HG03039 (cell line): ENCODE data around the gene USP16.
"Not testable (repeated sequence)": the region's sequence is repeated elsewhere in the genome, so short reads cannot be mapped to it uniquely, and the experiment has no call there.

Experiments used
- ATAC-seq: cut with Tn5 transposase; IDR thresholded peaks from one replicate; pipeline ENCODE4 v1.9.1; 2021; ENCODE audit warnings: mild to moderate bottlenecking, moderate library complexity; ENCODE audit not compliant: unreplicated experiment

USP16 gene

DNA sequence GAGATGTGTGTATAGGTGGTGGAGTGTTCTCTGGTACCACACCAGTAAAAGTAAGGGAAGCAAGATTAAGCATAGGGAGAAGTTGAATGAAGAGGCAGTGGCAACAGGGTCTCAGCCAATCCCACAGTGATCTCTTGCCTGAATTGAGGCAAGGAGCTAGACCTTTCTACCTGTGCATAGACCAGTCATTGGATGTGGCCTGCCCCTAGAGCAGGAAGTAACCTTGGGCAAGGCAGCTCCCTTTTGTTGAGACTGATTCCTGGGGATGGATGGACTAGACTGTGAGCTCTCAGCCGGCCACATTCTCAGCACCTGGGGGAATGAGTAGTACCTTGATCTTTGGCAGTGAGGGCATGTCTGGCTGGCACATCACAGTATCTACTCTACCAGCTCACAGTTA lies 6.4 kb downstream of the USP16 start:
- ATAC-seq = no peak

DNA sequence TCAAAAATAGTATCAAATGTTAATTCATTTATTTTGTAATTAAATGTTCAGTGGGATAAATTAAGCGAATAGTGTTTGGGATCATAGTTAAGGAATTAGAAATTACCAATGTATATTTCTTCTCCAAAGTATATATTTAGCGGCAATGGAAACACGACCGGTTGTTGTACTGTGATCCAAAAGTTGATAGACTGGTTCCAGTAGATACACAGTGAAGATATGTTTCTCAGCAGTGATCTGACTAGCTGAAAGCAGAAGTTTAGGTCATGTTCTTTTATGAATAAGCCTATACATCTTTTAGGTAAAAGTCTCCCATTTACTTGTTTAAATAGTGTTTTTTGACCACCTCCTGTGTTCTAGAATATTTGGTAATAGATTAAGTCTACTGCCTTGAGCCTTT lies 8.8 kb downstream of the USP16 start:
- ATAC-seq = no peak

DNA sequence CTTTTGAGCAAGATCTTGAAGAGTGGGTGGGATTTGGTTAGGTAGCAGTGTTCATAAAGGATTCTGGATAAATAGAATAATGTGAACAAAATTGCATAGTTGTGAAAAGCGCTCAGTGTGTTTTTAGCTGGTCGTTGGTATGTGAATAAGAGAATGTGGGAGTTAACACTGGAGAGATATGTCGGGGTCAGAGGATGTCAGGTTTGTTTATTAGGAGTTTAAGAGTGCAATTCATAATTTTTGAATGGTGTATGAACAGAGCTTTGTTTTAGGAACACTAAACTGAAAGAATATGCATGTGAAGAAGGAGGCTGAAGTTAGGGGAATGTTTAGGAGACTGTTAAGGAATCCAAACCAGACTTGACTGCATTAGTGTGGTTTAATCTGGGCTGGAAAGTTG lies 9.4 kb downstream of the USP16 start:
- no peak for ATAC-seq

DNA sequence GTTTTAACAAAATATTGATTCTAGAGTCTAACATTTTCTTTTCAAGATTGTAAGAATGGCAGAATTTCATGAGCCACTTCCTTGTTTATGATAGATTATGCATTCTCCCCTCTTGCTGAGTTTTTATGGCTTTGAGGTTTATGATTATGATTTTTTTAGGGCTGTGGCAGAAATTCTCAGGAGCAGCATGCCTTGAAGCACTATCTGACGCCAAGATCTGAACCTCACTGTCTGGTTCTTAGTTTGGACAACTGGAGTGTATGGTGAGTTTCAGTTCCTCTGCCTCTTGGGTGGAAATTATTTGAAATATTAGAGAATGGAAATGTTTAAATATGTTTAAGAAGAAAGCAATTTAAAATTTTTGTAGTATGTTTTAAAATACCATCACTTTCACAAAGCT lies 10.2 kb downstream of the USP16 start:
- no peak for ATAC-seq

DNA sequence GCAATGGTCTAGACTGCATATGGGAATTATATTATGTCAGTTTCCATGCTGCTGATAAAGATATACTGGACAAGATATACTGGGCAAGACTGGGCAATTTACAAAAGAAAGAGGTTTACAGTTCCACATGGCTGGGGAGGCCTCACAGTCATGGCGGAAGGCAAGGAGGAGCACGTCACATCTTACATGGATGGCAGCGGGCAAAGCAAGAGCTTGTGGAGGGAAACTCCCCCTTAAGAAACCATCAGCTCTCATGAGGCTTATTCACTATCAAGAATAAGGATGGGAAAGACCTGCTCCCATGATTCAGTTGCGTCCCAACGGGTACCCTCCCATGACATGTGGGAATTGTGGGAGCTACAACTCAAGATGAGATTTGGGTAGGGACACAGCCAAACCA lies 27.8 kb downstream of the USP16 start:
- ATAC-seq = no peak

DNA sequence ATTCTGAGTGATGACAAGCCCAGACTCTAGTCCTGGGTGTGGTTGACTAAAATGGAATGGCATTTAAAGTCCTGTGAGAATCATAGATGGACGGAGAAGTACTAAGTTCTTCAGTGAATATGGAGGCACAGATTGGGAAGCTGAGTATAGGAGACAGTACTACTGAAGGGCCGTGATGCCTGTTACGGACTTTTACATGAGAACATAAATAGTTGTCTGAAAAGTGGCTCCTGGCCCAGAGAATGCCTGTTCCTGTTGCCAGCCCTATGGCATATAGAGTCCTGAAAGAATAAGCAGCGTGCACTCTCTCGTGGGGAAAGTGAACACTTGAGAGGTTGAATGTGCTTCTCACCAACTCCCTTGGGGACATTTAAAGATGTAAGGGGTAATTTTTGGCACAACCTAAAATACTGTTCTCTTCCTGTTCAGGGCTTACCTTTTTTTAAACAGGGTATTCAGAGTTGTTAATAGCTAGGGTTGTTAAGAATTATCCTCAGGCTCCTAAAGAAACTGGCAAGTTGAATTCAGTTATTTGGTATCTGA lies 28.6 kb downstream of the USP16 start:
- ATAC-seq = no peak

DNA sequence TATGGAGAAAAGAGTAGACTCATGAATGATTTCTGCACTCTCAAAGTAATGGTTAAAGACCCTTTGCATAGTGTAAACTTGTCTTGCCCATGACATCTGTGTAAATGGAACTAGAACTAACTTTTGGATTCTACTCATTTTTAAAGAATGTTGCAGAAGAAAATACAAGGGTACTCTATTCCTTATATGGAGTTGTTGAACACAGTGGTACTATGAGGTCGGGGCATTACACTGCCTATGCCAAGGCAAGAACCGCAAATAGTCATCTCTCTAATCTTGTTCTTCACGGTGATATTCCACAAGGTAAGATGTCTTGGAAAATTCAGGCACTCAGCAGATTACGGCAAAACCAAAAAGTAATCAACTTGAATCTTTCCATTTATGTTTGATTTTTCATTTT lies 29.2 kb downstream of the USP16 start:
- no peak for ATAC-seq

DNA sequence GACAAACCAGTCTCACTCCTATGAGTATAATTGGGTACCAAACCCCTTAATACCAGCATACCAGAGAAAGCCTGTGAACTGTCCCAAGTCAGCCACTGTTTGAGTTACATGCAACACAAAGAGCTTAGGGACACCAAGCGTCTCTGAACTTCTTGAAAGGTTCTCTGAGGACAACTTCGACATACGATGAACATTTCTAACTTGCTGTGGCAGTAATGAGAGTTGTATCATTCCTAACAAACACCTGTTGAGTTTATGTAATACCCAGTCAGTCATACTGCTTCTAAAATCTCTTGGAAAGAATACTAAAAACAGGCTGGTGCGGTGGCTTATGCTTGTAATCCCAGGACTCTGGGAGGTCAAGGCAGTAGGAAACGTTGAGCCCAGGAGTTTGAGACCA lies 30.6 kb downstream of the USP16 start:
- ATAC-seq = no peak

DNA sequence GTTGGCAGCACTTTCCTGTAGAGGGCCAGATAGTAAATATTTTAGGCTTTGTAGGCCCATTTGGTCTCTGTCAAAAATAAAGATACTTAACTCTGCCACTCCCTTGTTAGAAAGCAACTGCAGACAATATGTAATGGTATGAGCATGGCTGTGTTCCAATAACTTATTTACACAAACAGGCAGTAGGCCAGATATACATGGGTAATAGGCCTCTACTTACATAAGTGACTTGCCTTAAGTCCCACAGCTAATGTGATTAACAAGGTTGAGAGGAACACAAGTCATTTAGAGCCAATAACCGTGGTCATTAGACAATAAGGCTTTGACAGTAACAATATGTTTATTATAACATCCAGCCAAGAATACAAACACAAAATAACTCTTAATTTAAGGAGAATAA lies 31.5 kb downstream of the USP16 start:
- no peak for ATAC-seq

DNA sequence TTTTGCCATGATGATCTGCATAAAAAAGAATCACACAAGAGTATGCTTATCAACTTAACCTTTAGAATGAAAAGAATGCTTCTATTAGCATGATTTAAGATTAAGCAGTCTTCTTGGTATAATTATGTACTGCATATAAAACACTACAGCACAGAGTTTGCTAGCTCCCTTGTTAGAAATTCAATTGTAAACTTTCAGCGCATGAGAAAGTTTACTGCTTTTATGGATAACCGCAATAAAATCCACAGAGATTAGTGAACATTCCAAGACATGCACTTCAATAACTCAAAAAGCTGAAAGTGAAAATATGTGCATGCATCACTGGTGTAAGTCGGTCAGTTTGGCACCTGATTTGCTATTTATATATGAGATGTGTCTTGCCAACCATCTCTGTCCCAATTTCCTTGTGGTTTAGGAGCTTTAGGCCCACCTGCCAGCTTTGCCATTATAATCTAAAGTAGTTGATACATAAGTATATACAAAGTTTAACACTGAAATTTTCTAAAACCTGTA lies 32.1 kb downstream of the USP16 start:
- ATAC-seq = no peak

DNA sequence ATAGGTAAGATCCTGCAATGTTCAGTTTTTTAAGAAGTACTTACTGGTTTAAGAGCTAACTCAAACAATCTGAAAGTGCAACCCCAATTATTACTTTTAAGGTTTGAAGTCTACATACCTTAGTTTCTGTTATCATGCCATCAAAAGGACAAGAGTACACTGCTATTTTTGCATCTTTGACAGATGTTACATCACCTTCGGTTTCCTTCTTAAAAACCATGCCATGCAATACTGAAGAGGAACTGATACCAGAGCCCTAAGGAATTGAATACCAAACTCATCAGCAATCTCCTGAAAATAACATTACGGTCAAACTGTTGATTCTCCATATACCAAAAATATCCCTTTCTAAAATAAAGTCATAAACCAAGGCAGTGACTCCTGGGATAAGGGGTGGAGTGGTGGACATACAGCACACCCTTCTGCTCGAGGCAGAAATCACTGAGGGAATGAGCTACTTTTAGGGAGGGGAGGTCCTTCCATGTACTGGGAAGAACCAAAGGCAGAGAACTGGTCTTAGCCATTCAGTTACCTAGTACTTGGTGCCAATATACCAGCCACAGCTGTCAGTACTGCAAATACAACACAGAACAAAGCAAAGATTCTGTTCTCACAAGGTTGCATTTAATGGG lies 40.5 kb downstream of the USP16 start:
- ATAC-seq = peak; percentile 93

DNA sequence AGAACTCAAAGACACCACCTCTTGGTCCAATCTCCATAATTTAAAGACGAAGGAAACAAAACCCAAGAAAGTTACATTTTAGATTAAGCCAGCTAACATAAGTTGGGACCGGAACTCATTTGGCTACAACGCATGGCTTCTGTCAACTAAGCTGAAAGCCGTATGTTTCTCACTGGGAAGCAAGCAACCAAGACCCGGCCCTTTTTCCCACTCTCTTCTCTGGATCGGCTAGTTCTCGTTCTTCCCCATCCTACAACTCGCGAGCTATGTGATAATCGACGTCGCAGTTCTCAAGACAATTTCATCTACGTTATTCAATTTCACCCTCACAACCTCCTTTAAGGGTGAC lies 48.4 kb downstream of the USP16 start:
- no peak for ATAC-seq

DNA sequence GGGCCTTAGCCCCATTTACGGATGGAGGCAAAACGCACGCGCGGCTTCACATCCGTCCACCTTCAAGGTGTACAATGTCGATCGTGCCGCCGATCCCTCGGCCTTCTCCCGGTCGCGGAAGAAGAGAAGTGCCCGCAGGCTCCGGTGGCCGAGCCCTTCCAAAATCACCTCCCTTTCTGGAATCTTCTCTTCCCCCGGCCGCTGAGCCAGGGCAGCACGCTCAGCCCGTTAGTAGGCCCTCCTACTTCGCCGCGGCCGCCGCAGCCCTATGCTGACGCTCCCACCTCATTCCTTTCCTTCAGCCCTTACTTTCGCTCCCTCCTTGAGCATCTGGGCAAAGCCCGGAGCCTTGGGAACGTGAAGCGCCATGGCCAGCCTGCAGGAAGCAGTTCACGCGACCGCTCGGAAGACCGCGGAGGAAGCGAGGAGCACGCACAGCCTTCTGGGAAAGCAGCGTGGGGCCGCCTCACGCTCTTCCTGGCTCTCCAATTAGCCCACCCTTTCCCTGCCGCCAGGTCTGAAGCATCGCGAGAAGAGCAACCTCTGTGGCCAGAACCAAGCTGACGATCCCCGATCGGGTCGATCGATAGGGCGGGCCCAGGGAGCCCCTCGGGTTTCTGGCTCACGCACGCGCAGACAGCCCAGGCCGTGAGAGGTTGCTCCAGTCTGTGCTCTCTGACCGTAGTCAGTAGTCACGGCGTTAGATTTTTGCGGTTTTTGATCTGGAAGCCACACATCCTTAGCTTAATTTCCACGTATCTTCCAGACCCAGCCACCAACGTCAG lies 48.9 kb downstream of the USP16 start, which contains the start of gene CCT8:
Gene CCT8 (minus strand): TSS at position 427 of the 785 bp plus-strand sequence. CDS start 58 bp downstream, at position 369.
- ATAC-seq = peak; percentile 91

DNA sequence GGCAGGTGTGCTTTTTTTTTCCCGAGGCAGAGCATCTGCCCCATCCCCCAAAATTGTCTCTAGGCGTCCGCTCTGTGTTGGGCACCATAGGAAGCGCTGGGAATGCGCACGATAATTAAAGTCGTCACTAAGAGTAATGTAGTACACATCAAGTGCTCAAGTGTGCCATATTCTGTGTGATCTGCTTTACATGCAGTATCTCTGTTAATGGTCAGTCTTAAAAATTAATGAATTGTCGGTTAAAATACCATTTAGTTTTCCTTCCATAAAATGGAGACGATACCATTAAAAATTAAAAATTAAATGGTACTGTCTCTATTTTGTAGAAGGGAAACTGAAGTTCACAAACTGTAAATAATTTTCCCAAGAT lies 49.5 kb downstream of the USP16 start:
- ATAC-seq = peak; percentile 13

DNA sequence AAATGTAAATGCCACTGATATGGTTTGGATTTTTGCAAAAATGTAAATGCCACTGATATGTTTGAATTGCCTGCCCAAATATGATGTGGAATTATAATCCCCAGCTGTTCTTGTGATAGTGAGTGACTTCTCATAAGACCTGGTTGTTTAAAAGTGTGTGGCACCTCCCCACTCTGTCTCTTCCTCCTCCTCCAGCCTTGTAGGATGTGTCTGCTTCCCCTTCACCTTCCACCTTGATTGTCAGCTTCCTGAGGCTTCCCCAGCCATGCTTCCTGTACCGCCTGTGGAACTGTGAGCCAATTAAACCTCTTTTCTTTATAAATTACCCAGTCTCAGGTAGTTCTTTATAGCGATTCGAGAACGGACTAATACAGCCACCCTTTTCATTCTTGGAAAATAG lies 50.3 kb downstream of the USP16 start:
- ATAC-seq = no peak

DNA sequence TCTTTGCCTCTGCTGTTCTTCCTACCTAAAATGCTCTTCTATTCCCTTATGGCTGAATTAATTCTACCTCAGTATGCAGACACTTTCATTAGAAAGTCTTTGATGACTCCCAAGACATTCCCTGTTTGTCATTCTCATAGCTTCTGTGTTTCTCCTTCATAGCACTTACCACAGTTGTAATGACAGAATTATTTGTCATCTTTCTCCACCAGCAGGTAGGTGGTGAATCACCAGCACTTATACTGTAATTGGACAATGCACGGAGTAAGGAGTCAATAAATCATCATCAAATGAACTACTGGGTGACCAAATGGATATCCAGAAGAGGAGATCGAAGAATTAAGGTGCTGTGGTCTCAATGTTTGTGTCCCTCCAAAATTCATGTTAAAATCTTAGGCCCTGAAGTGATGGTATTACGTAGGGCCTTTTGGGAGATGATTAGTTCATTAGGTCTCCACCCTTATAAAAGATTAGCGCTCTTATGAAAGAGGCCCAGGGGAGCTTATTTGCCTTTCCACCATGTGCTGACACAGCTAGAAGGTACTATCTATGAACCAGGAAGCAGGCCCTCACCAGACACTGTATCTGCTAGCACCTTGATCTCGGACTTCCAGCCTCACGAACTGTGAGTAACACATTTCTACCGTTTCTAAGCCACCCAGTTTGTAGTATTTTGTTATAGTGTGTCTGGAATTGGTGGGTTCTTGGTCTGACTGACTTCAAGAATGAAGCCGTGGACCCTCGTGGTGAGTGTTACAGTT lies 51.4 kb downstream of the USP16 start:
- no peak for ATAC-seq

DNA sequence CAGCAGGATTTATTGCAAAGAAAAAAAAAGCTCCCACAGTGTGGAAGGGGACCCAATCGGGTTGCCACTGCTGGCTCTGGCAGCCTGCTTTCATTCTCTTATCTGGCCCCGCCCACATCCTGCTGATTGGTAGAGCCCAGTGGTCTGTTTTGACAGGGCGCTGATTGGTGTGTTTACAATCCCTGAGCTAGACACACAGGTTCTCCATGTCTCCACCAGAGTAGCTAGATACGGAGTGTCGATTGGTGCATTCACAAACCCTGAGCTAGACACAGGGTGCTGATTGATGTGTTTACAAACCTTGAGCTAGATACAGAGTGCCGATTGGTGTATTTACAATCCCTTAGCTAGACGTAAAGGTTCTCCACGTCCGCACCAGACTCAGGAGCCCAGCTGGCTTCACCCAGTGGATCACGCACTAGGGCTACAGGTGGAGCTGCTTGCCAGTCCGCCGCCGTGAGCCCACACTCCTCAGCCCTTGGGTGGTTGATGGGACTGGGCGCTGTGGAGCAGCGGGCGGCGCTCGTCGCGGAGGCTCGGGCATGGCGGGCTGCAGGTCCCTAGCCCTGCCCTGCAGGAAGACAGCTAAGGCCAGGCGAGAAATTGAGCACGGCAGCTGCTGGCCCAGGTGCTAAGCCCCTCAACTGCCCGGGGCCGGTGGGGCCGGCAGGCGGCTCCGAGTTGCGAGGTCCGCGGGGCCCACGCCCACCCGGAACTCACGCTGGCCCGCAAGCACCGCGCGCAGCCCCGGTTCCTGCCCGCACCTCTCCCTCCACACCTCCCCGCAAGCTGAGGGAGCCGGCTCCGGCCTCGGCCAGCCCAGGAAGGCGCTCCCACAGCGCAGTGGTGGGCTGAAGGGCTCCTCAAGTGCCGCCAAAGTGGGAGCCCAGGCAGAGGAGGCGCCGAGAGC lies 52.5 kb downstream of the USP16 start:
- ATAC-seq = not testable (repeated sequence)

DNA sequence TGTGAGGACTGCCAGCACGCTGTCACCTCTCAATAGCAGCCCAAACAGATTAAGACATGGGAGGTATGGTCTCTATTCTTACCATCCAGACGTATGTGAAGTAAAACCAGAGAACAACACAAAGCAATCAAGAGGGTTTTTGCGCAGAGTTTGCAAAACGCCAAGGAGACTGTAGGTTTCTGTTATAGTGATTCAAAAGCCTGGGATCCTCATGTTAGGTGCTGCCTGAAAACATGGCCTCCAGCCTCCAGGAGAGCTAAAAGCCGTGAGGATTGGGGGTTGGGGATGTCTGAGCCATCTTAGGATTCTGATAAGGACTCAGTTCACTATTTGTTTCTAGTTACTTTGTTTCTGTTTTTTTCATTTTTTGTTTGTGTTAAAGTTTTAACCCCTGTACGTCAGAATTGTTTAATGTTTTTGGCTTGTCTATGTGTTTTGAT lies 53.2 kb downstream of the USP16 start:
- ATAC-seq = no peak

DNA sequence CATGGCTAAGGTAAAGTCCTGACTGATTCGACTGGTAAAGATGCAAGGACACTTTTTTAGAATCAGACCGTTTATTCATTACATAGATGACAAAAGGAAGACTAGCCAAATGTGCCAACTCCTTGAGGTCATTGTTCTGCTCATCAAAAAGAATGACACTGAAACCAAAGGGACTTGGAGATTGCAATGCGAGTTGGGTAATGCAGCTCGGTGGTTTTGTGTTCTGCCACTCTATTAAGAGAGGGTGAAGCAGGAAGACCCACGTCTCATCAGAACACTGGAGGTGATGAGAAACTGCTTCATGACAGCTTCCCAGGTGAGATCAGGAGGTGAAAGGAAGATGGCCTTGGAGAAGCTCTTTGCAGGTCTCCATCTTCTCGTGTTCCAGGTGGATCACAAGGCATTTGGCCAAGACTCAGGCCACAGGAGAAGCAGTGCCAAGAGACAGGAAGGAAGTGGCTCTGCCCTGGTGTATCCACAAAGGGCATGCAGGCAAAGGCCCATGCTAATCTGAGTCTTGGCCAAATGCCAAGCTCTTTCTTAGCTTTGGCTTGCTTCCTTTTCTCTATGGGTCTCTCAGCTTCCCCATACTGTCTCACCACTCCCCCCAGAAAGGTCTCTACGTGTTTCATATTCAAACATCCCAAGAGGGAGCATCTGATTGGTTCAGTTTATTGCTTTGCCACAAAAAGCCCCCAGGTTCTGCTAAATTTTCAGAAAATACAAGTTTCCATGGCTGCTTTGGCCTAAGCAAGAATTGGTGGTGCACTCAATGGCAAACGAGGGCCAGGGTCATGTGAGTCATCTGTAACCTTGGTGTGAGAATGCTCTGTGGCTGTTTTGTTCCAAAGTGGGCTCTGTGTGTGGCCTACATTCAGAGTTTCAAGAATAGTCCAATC lies 54.6 kb downstream of the USP16 start:
- peak; percentile 44 for ATAC-seq
